ENCODE measurements around the gene FOLR3. TPM values are rescaled to one million over a fixed set of nuclear protein-coding genes. Genes with fewer than 3 reads are reported as not detected.
"Not testable (repeated sequence)": the region's sequence is repeated elsewhere in the genome, so short reads cannot be mapped to it uniquely, and the experiment has no call there.

The FOLR3 gene
- total and polyA plus RNA-seq, 9 donors, result 0.18 TPM; not detected in 8

- no CpG with 5 or more reads among the region's 7 CpGs for WGBS (ENCODE audit: insufficient coverage)
- Histone ChIP-seq H3K27me3 (ENCODE audit: control insufficient read depth, insufficient read depth, low read length) (peaks cover 3% of the 10 kb centered on the region), H3K27ac (ENCODE audit: low read length) (no peak overlapping the region), H3K4me1 (ENCODE audit: control insufficient read depth, insufficient read depth, low read length) (no peaks in the 10 kb centered on the region), H3K4me3 (ENCODE audit: low read length) (no peak overlapping the region), H3K36me3 (ENCODE audit: control insufficient read depth, insufficient read depth, low read length) (no peaks in the 10 kb centered on the region), H3K9me3 (replicated peaks; ENCODE audit: control insufficient read depth, low read depth, low read length) (no peaks in the 10 kb centered on the region)
- no peak for DNase-seq
Observed at GRCh38 chr11:72179049-72179803, 43.7 kb downstream of the FOLR3 start.

- H3K9me3 ChIP-seq (replicated peaks; ENCODE audit: control insufficient read depth, low read depth, low read length), result no peaks in the 10 kb centered on the region
- no peaks in the 10 kb centered on the region for H3K4me1 ChIP-seq (ENCODE audit: control insufficient read depth, insufficient read depth, low read length)
- DNase-seq, result no peak
- H3K4me3 ChIP-seq (ENCODE audit: low read length), result no peak overlapping the region
- no peaks in the 10 kb centered on the region for H3K36me3 ChIP-seq (ENCODE audit: control insufficient read depth, insufficient read depth, low read length)
- 100% methylated on average over 1 of the region's 4 CpGs for WGBS (ENCODE audit: insufficient coverage)
- H3K27me3 ChIP-seq (ENCODE audit: control insufficient read depth, insufficient read depth, low read length), result peaks cover 3% of the 10 kb centered on the region
- H3K27ac ChIP-seq (ENCODE audit: low read length), result no peak overlapping the region
Observed at GRCh38 chr11:72179804-72180396, 44.4 kb downstream of the FOLR3 start.

- H3K9me3 ChIP-seq (replicated peaks; ENCODE audit: control insufficient read depth, low read depth, low read length); H3K4me1 ChIP-seq (ENCODE audit: control insufficient read depth, insufficient read depth, low read length); H3K27me3 ChIP-seq (ENCODE audit: control insufficient read depth, insufficient read depth, low read length); DNase-seq; H3K36me3 ChIP-seq (ENCODE audit: control insufficient read depth, insufficient read depth, low read length); H3K27ac ChIP-seq (ENCODE audit: low read length); H3K4me3 ChIP-seq (ENCODE audit: low read length): not testable (repeated sequence)
- 60% methylated on average over 4 of the region's 7 CpGs for WGBS (ENCODE audit: insufficient coverage)
Observed at GRCh38 chr11:72180892-72181552, 45.5 kb downstream of the FOLR3 start.

DNA sequence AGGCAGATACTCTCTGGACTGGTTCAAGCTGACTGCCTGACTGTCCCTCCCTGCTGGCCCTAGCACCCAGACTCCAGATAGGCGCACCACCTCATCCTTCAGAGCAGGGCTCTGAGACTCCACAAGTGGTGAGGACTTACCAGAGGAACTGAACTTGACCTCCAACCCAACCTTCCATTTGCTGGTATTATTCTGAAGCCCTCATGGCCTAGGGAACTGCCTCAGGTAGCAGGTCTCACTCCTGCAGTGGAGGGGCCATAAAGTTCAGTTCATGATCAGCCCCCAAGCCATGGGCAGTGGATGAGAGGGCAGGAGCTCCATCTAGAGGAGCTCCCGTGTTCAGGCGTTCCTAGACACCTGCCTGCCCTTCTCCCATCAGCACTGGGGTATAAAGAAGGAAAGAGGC lies 46.0 kb downstream of the FOLR3 start:
- not testable (repeated sequence) for H3K27ac ChIP-seq (ENCODE audit: low read length); H3K9me3 ChIP-seq (replicated peaks; ENCODE audit: control insufficient read depth, low read depth, low read length); H3K4me1 ChIP-seq (ENCODE audit: control insufficient read depth, insufficient read depth, low read length); H3K27me3 ChIP-seq (ENCODE audit: control insufficient read depth, insufficient read depth, low read length); DNase-seq; H3K36me3 ChIP-seq (ENCODE audit: control insufficient read depth, insufficient read depth, low read length); H3K4me3 ChIP-seq (ENCODE audit: low read length)
- 93% methylated on average over 1 of the region's 3 CpGs for WGBS (ENCODE audit: insufficient coverage)

DNA sequence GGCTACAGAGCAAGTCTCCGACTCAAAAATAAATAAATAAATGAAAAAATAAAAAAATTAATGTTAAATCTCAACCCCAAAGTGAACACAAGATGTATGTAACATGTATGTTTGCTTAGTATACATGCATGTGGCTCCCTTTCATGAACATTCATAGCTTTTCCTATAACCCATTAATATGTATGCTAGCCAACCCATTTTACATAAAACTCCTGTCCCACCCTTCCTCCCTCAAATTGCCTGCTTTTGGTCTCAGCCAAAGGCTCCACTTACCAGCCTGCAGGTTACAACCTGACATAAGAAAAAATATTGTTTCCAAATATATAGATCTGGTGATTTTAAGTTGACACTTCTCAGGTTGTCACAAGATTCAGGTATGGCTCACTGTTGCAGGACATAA lies 52.7 kb downstream of the FOLR3 start:
- H3K9me3 ChIP-seq (replicated peaks; ENCODE audit: control insufficient read depth, low read depth, low read length), result no peaks in the 10 kb centered on the region
- DNase-seq, result no peak
- no CpG with 5 or more reads among the region's 1 CpG for WGBS (ENCODE audit: insufficient coverage)
- H3K27me3 ChIP-seq (ENCODE audit: control insufficient read depth, insufficient read depth, low read length), result no peaks in the 10 kb centered on the region
- no peak overlapping the region for H3K27ac ChIP-seq (ENCODE audit: low read length)
- H3K4me1 ChIP-seq (ENCODE audit: control insufficient read depth, insufficient read depth, low read length), result peaks cover 34% of the 10 kb centered on the region
- H3K36me3 ChIP-seq (ENCODE audit: control insufficient read depth, insufficient read depth, low read length), result no peaks in the 10 kb centered on the region
- H3K4me3 ChIP-seq (ENCODE audit: low read length), result no peak overlapping the region

Other genes starting within 250 kb of the FOLR3 start
- 5.3 TPM for gene XNDC1N, start 207.1 kb upstream of the FOLR3 start, total RNA-seq
- gene XNDC1N, start 207.1 kb upstream of the FOLR3 start, polyA plus RNA-seq (ENCODE audit: insufficient read depth in 1 of 8, insufficient read length in 8 of 8, low replicate concordance in 1 of 8), result 1 to 10 TPM; 1.9 to 3.7 (median 2.9) TPM
- gene RNF121, start 206.7 kb upstream of the FOLR3 start, total RNA-seq, result 24.8 TPM
- gene RNF121, start 206.7 kb upstream of the FOLR3 start, polyA plus RNA-seq (ENCODE audit: insufficient read depth in 1 of 8, insufficient read length in 8 of 8, low replicate concordance in 1 of 8), result 10 to 100 TPM; 24.1 to 35.7 (median 32.5) TPM
- 2.5 TPM for gene IL18BP, start 136.8 kb upstream of the FOLR3 start, total RNA-seq
- gene IL18BP, start 136.8 kb upstream of the FOLR3 start, polyA plus RNA-seq (ENCODE audit: insufficient read depth in 1 of 8, insufficient read length in 8 of 8, low replicate concordance in 1 of 8), result 10 to 100 TPM in 1 of 8 donors, 1 to 10 TPM in 7; 4.7 to 11.0 (median 6.8) TPM
- 118 TPM for gene NUMA1, start 55.2 kb upstream of the FOLR3 start, total RNA-seq
- 100 to 1,000 TPM; 144 to 197 (median 173) TPM for gene NUMA1, start 55.2 kb upstream of the FOLR3 start, polyA plus RNA-seq (ENCODE audit: insufficient read depth in 1 of 8, insufficient read length in 8 of 8, low replicate concordance in 1 of 8)
- 3.4 TPM for gene LRRC51, start 54.9 kb upstream of the FOLR3 start, total RNA-seq
- gene LRRC51, start 54.9 kb upstream of the FOLR3 start, polyA plus RNA-seq (ENCODE audit: insufficient read depth in 1 of 8, insufficient read length in 8 of 8, low replicate concordance in 1 of 8), result 1 to 10 TPM; 5.8 to 9.5 (median 7.7) TPM
- 53.4 TPM for gene LAMTOR1, start 32.4 kb upstream of the FOLR3 start, total RNA-seq
- gene LAMTOR1, start 32.4 kb upstream of the FOLR3 start, polyA plus RNA-seq (ENCODE audit: insufficient read depth in 1 of 8, insufficient read length in 8 of 8, low replicate concordance in 1 of 8), result 10 to 100 TPM; 84.6 to 99.1 (median 92.7) TPM
- not detected for gene TOMT, start 29.8 kb upstream of the FOLR3 start, total RNA-seq
- not detected for gene TOMT, start 29.8 kb upstream of the FOLR3 start, polyA plus RNA-seq (ENCODE audit: insufficient read depth in 1 of 8, insufficient read length in 8 of 8, low replicate concordance in 1 of 8)
- gene ANAPC15, start 23.0 kb upstream of the FOLR3 start, total RNA-seq, result 29.8 TPM
- gene ANAPC15, start 23.0 kb upstream of the FOLR3 start, polyA plus RNA-seq (ENCODE audit: insufficient read depth in 1 of 8, insufficient read length in 8 of 8, low replicate concordance in 1 of 8), result 10 to 100 TPM; 30.7 to 38.7 (median 35.5) TPM
- 3.6 TPM for gene FOLR1, start 56.4 kb downstream of the FOLR3 start, total RNA-seq
- 1 to 10 TPM; 2.8 to 8.6 (median 5.0) TPM for gene FOLR1, start 56.4 kb downstream of the FOLR3 start, polyA plus RNA-seq (ENCODE audit: insufficient read depth in 1 of 8, insufficient read length in 8 of 8, low replicate concordance in 1 of 8)
- 23.5 TPM for gene FOLR2, start 81.1 kb downstream of the FOLR3 start, total RNA-seq
- gene FOLR2, start 81.1 kb downstream of the FOLR3 start, polyA plus RNA-seq (ENCODE audit: insufficient read depth in 1 of 8, insufficient read length in 8 of 8, low replicate concordance in 1 of 8), result 10 to 100 TPM; 18.2 to 31.4 (median 27.0) TPM
- 87.7 TPM for gene INPPL1, start 89.0 kb downstream of the FOLR3 start, total RNA-seq
- gene INPPL1, start 89.0 kb downstream of the FOLR3 start, polyA plus RNA-seq (ENCODE audit: insufficient read depth in 1 of 8, insufficient read length in 8 of 8, low replicate concordance in 1 of 8), result 100 to 1,000 TPM; 134 to 211 (median 165) TPM
- gene PHOX2A, start 108.5 kb downstream of the FOLR3 start, total RNA-seq, result not detected
- under 1 TPM in 1 of 8 donors, not detected in 7; 0.21 TPM for gene PHOX2A, start 108.5 kb downstream of the FOLR3 start, polyA plus RNA-seq (ENCODE audit: insufficient read depth in 1 of 8, insufficient read length in 8 of 8, low replicate concordance in 1 of 8)